Fibroblast of lung (primary cell): Measurements from ENCODE around the gene OR51I2. TPM values are rescaled to one million over a fixed set of nuclear protein-coding genes. Genes with fewer than 3 reads are reported as not detected.

ENCODE experiments used
- DNase-seq, 2 donors: peaks; one replicate each; pipeline versions ENCODE4 v3.0.0 to v3.0.0-alpha.2; 2010; ENCODE audit warnings: low read depth in 2 of 2
- H2AFZ ChIP-seq: 2 replicates; pipeline ENCODE4 v1.5.1; 2012; ENCODE audit warnings: low read length, control low read depth, inconsistent platforms
- H3K27ac ChIP-seq: 2 replicates; pipeline ENCODE4 v1.5.1; 2011; ENCODE audit warnings: low read length, control low read depth; ENCODE audit not compliant: insufficient read depth
- H3K27me3 ChIP-seq: 2 replicates; pipeline ENCODE4 v1.5.1; 2011; ENCODE audit warnings: mild to moderate bottlenecking, low read length; ENCODE audit not compliant: control insufficient read depth, insufficient read depth
- H3K36me3 ChIP-seq: 2 replicates; pipeline ENCODE4 v1.5.1; 2011; ENCODE audit warnings: low read length; ENCODE audit not compliant: control insufficient read depth, insufficient read depth
- H3K4me1 ChIP-seq: 2 replicates; pipeline ENCODE4 v1.5.1; 2011; ENCODE audit warnings: low read length; ENCODE audit not compliant: control insufficient read depth, insufficient read depth; ENCODE audit errors: extremely low read depth
- H3K4me2 ChIP-seq: 2 replicates; pipeline ENCODE4 v1.5.1; 2011; ENCODE audit warnings: low read length, control low read depth; ENCODE audit not compliant: insufficient read depth; ENCODE audit errors: extremely low read depth
- H3K4me3 ChIP-seq, 4 experiments: fragments of 200-600 bp in 1 of 4; sonication (generic) in 1 of 4; replicated peaks in 1 of 4; 2 replicates each; pipeline ENCODE4 v1.5.1; 2011 to 2016; ENCODE audit warnings: low read length in 4 of 4, low read depth in 3 of 4, mild to moderate bottlenecking in 3 of 4, control low read depth in 2 of 4, inconsistent platforms in 1 of 4, mixed read lengths in 1 of 4; ENCODE audit not compliant: insufficient read depth in 1 of 4; ENCODE audit errors: control extremely low read depth in 1 of 4
- H3K79me2 ChIP-seq: 2 replicates; pipeline ENCODE4 v1.5.1; 2012; ENCODE audit warnings: mild to moderate bottlenecking, low read length, inconsistent platforms; ENCODE audit not compliant: control insufficient read depth, insufficient read depth
- H3K9ac ChIP-seq: 2 replicates; pipeline ENCODE4 v1.5.1; 2011; ENCODE audit warnings: mild to moderate bottlenecking, low read length, control low read depth; ENCODE audit not compliant: insufficient read depth
- H3K9me3 ChIP-seq: 2 replicates; pipeline ENCODE4 v1.5.1; 2012; ENCODE audit warnings: low read depth, low read length; ENCODE audit not compliant: control insufficient read depth, insufficient read depth
- H4K20me1 ChIP-seq: 2 replicates; pipeline ENCODE4 v1.5.1; 2011; ENCODE audit warnings: low read length; ENCODE audit not compliant: control insufficient read depth, insufficient read depth; ENCODE audit errors: extremely low read depth
- EZH2 ChIP-seq: IDR thresholded peaks from 2 replicates; pipeline ENCODE4 v1.5.1; 2012; ENCODE audit warnings: low read length, control low read depth, mild to moderate bottlenecking; ENCODE audit errors: missing control alignments
- polyA plus RNA-seq, 2 donors: library from polyadenylated mRNA; depleted of rRNA in 1 of 2; stranded (reverse) in 1 of 2; unstranded in 1 of 2; fragments of >200 nt; gene quantifications; 2 replicates each; pipeline ENCODE4 v1.2.1, GENCODE V29; 2011 to 2012; ENCODE audit warnings: missing spikeins in 1 of 2
- total RNA-seq: library from RNA; depleted of rRNA; stranded (reverse); fragments of >200 nt; gene quantifications from 2 replicates; pipeline ENCODE4 v1.2.1, GENCODE V29; 2014
- TF ChIP-seq, protein P1 (sequence below), 2 donors: IDR thresholded peaks in 1 of 2; conservative IDR thresholded peaks in 1 of 2; 1 replicate in 1 of 2; 2 replicates in 1 of 2; pipeline ENCODE4 v1.5.1; 2011 to 2012; ENCODE audit warnings: low read length in 2 of 2, control low read depth in 1 of 2, inconsistent platforms in 1 of 2, low read depth in 1 of 2, mild to moderate bottlenecking in 1 of 2

Gene OR51I2
- total and polyA plus RNA-seq, 2 donors (not counting 1 experiment from before 2014, with no cell fraction given) = under 0.01 TPM; not detected in 1

- Histone ChIP-seq H4K20me1 (no peaks in the 10 kb centered on the region), H3K4me1 (no peaks in the 10 kb centered on the region), H3K27me3 (no peaks in the 10 kb centered on the region), H3K27ac (no peak overlapping the region), H2AFZ (no peak overlapping the region), H3K79me2 (no peaks in the 10 kb centered on the region), H3K4me3 (no peak overlapping the region), H3K9ac (no peak overlapping the region), H3K9me3 (no peaks in the 10 kb centered on the region), H3K36me3 (no peaks in the 10 kb centered on the region), H3K4me2 (no peak overlapping the region)
- no peak for DNase-seq
- TF ChIP-seq, protein P1, sequence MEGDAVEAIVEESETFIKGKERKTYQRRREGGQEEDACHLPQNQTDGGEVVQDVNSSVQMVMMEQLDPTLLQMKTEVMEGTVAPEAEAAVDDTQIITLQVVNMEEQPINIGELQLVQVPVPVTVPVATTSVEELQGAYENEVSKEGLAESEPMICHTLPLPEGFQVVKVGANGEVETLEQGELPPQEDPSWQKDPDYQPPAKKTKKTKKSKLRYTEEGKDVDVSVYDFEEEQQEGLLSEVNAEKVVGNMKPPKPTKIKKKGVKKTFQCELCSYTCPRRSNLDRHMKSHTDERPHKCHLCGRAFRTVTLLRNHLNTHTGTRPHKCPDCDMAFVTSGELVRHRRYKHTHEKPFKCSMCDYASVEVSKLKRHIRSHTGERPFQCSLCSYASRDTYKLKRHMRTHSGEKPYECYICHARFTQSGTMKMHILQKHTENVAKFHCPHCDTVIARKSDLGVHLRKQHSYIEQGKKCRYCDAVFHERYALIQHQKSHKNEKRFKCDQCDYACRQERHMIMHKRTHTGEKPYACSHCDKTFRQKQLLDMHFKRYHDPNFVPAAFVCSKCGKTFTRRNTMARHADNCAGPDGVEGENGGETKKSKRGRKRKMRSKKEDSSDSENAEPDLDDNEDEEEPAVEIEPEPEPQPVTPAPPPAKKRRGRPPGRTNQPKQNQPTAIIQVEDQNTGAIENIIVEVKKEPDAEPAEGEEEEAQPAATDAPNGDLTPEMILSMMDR (conservative IDR thresholded peaks at IDR 0.05 in 1 of 2, IDR thresholded peaks at IDR 0.05 in 1 of 2; ENCODE audit: low read depth in 1 of 2, low read length in 2 of 2) = no peak
- no peak for TF ChIP-seq EZH2
Observed at GRCh38 chr11:5488798-5489399, 39.8 kb downstream of the OR51I2 start.

- H3K4me2 ChIP-seq = no peak overlapping the region
- H3K9me3 ChIP-seq = no peaks in the 10 kb centered on the region
- no peak overlapping the region for H2AFZ ChIP-seq
- no peaks in the 10 kb centered on the region for H4K20me1 ChIP-seq
- TF ChIP-seq, protein P1 (conservative IDR thresholded peaks at IDR 0.05 in 1 of 2, IDR thresholded peaks at IDR 0.05 in 1 of 2; ENCODE audit: low read depth in 1 of 2, low read length in 2 of 2) = no peak
- no peak for TF ChIP-seq EZH2
- no peak for DNase-seq
- H3K27me3 ChIP-seq = no peaks in the 10 kb centered on the region
- no peaks in the 10 kb centered on the region for H3K36me3 ChIP-seq
- H3K27ac ChIP-seq = no peak overlapping the region
- no peak overlapping the region for H3K4me3 ChIP-seq
- no peaks in the 10 kb centered on the region for H3K4me1 ChIP-seq
- no peaks in the 10 kb centered on the region for H3K79me2 ChIP-seq
- H3K9ac ChIP-seq = no peak overlapping the region
Observed at GRCh38 chr11:5489576-5490357, 40.6 kb downstream of the OR51I2 start.

- TF ChIP-seq EZH2 = no peak
- TF ChIP-seq, protein P1 (conservative IDR thresholded peaks at IDR 0.05 in 1 of 2, IDR thresholded peaks at IDR 0.05 in 1 of 2; ENCODE audit: low read depth in 1 of 2, low read length in 2 of 2) = no peak
- no peak for DNase-seq
- no peak overlapping the region for H3K9ac ChIP-seq
Observed at GRCh38 chr11:5499671-5500070, 50.5 kb downstream of the OR51I2 start.

More at GRCh38 chr11:5499671-5500070, 50.5 kb downstream of the OR51I2 start:
- H3K4me3 ChIP-seq = no peak overlapping the region
- no peak overlapping the region for H3K4me2 ChIP-seq
- no peaks in the 10 kb centered on the region for H3K36me3 ChIP-seq
- no peak overlapping the region for H2AFZ ChIP-seq
- H3K9me3 ChIP-seq = no peaks in the 10 kb centered on the region
- H3K4me1 ChIP-seq = no peaks in the 10 kb centered on the region
- no peaks in the 10 kb centered on the region for H3K79me2 ChIP-seq
- no peaks in the 10 kb centered on the region for H4K20me1 ChIP-seq
- no peaks in the 10 kb centered on the region for H3K27me3 ChIP-seq
- H3K27ac ChIP-seq = no peak overlapping the region
